Loucy (cell line): ENCODE measurements around the gene PLXNB2.

Experiments
- EZH2phosphoT487 ChIP-seq: fragments of 200-600 bp; IDR thresholded peaks from 2 replicates; pipeline ENCODE4 v1.6.1; 2018; ENCODE audit warnings: antibody characterized with exemption, mild to moderate bottlenecking, moderate library complexity, borderline replicate concordance
- TF ChIP-seq, protein P1 (sequence below): fragments of 200-600 bp; sonication (generic); conservative IDR thresholded peaks from 2 replicates; pipeline ENCODE4 v1.5.1; 2014; ENCODE audit warnings: mild to moderate bottlenecking, antibody characterized with exemption, low read length

DNA sequence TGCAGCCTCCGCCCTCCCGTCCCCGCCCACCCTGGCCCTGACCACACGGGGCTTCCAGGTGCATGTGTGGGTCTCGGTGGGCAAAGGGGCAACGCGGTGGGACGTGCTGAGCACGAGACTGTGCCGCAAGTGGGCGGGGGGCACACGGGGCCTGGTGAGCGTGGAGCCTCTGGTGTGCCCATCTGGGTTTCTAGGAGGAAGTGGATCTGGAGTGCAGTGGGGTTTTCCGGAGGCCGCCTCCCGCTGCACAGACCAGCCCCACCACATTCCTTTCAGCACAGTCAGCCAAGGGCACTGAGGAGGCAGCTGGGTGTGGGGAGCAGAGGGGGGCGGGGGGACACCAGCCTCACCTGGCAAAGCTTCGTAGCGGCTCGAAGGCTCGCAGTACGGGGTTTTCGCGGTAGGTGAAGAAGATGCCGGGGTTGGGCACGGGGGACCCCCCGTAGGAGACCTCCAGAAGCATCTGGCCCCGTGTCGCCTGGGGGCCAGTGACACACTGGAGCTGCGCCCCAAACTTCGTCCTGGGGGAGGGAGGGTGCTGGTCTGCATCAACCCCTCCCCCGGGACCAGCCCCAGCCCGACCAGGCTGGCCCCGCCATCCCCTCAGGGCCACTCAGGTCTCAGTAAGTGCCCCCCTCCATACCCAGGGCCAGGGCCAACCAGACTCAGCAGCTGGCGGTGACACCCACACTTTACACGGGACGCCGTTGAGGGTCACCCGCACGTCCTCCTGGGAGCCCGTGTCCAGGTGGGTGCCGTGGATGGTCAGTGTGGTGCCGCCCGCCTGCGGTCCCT, 24.9 kb downstream of the PLXNB2 start:
- TF ChIP-seq, protein P1, sequence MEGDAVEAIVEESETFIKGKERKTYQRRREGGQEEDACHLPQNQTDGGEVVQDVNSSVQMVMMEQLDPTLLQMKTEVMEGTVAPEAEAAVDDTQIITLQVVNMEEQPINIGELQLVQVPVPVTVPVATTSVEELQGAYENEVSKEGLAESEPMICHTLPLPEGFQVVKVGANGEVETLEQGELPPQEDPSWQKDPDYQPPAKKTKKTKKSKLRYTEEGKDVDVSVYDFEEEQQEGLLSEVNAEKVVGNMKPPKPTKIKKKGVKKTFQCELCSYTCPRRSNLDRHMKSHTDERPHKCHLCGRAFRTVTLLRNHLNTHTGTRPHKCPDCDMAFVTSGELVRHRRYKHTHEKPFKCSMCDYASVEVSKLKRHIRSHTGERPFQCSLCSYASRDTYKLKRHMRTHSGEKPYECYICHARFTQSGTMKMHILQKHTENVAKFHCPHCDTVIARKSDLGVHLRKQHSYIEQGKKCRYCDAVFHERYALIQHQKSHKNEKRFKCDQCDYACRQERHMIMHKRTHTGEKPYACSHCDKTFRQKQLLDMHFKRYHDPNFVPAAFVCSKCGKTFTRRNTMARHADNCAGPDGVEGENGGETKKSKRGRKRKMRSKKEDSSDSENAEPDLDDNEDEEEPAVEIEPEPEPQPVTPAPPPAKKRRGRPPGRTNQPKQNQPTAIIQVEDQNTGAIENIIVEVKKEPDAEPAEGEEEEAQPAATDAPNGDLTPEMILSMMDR: no peak
- TF ChIP-seq EZH2phosphoT487: no peak
